Cardiac septum (tissue), 1 donor: Measurements from ENCODE around the gene CELSR1. TPM values are rescaled to one million over a fixed set of nuclear protein-coding genes. Genes with fewer than 3 reads are reported as not detected.
"Not testable (repeated sequence)": the region's sequence is repeated elsewhere in the genome, so short reads cannot be mapped to it uniquely, and the experiment has no call there.

Source experiments
- DNase-seq: peaks from one replicate; pipeline ENCODE4 v3.0.0-alpha.2; 2020; ENCODE audit warnings: low spot score
- intact Hi-C: fragments of 100-400 bp; cut with DNase I; formaldehyde crosslinking; loops from one replicate; pipeline ENCODE4 v1.14.0; 2022
- total RNA-seq: library from RNA; stranded (reverse); fragmentation: NEBNext Ultra II Directional; extraction: Animal tissue kit (Norgen Biotek cat#: 25700); gene quantifications from one replicate; pipeline ENCODE4 v1.2.1, GENCODE V29; 2021
- donor health status: DM: no; HTN: no; CAD: no.

The CELSR1 gene
- total RNA-seq, 1 donor from 2014 or later, result 13.3 TPM

DNA sequence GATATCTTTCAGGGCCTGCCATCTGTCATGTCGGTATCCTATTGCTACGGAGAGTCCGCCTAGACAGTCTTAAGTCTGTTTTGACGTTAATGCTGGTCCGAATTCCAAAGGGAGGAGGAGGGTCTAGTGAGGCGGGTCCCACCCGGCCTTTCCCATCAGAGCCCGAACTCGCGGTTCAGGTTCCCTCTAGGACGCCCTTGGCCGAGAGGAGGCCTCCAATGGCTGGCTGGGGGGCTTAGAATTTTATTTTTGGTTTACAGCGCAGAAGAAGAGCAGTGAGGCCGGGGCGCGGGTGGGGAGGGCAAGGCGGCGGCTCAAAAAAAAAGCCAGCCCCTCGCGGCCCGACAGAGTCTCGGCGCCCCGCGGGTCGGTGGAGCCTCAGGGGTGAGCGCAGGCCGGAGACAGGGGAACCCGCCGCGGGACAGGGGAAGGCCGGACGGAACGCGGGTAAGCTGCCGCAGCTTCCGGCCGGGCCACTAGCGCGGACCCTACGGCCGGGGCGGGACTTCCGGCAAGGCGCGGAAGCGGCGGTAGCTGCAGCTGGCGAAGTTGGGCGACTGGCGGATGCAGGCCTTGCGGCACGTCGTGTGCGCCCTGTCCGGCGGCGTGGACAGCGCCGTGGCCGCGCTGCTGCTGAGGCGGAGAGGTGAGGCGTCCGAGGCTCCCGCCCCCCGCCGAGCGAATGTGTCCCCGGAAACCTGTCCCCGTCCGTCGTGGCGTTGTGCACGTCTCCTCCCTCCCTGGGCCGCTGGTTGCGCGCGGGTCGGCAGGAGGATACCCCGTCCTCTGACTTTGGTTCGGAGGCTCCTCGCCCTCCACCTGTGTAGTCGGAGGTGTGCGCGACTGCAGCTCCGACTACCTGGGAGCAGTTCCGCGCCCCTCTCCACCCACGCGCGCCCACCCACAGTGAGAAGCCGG is 202.0 kb downstream of the CELSR1 start, which contains the start of gene TRMU:
Gene TRMU, plus strand, starts transcription at position 514 of the 918 bp plus-strand sequence. Its CDS starts 51 bp downstream, at position 565.
- intact Hi-C loops, result no loop called here
- DNase-seq, result peak; percentile 94

DNA sequence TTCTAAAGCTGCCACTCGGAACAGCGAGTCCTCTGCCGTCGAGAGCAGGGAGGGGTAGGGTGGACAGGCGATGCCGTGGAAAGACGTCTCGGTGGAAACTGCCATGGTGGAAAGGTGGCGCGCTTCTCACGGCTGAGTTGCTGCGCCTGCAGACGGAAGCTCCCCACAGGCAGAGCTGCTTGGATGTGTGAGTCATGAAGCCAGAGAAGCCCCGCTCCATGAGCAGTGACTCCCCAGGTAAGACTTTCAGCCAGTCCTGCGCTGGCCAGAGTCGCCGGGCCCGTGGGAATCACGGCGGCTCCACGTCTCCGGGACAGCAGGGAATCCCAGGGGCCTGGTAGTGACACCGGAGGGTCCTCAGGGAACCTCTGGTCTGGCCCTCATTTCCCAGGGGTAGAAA is 205.9 kb downstream of the CELSR1 start:
- no peak for DNase-seq
- intact Hi-C loops, result no loop called here

DNA sequence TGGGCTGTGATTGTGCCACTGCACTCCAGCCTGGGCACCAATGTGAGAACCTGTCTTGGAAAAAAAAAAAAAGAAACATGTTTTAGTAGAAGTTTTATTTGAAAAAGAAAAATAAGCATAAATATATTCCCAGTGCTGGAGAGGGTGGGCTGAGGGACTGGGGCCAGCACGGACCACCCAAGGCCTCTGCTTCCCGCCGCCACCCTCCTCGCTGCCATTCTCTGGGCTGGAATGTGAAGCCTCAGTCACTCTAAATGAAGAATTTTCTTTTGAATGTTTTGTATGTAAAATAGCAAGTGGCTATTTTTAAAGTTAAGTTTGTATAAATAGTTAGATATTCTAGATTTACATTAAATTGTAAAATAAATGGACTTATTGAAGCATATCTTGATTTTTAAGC is 207.0 kb downstream of the CELSR1 start:
- DNase-seq, result no peak
- intact Hi-C loops, result no loop called here

DNA sequence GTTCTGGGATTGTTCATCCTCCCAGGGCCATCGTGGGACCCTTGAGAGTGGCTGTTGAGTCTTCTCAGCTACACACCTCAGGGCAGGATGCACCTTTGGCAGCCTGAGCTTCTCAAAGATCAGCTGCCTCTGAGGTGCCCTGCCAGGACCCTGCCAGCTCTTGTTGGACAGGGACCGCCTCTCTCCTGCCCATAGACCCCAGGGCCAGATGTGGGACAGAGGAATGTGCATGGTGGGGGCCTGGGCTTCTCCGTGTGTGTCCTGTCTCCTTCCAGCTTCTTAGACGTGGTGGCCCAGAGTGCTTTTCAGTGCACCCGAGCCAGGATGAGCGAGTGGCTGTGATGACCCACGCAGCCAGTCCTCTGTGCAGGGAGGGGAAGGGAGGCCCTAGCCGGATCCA is 207.8 kb downstream of the CELSR1 start:
- intact Hi-C loops, result no loop called here
- no peak for DNase-seq

DNA sequence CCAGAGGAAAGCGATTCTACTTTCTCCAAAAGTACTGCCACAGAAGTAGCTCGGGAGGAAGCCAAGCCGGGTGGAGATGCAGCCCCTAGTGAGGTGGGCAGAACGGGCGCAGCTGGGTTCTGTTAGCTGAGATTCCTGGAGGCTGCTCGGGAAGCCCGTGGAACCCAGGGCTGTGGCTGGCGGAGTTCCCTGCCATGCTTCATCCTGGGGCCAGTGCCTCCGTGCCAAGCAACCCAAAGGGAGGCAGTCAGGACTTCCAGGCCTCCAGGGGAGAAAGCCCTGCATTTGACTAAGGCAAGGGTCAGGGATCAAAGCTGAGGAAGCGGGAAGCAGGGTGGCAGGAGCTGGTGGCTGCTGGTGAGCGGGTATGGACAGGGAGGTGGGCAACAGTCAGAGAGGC is 208.6 kb downstream of the CELSR1 start:
- intact Hi-C loops, result no loop called here
- no peak for DNase-seq

DNA sequence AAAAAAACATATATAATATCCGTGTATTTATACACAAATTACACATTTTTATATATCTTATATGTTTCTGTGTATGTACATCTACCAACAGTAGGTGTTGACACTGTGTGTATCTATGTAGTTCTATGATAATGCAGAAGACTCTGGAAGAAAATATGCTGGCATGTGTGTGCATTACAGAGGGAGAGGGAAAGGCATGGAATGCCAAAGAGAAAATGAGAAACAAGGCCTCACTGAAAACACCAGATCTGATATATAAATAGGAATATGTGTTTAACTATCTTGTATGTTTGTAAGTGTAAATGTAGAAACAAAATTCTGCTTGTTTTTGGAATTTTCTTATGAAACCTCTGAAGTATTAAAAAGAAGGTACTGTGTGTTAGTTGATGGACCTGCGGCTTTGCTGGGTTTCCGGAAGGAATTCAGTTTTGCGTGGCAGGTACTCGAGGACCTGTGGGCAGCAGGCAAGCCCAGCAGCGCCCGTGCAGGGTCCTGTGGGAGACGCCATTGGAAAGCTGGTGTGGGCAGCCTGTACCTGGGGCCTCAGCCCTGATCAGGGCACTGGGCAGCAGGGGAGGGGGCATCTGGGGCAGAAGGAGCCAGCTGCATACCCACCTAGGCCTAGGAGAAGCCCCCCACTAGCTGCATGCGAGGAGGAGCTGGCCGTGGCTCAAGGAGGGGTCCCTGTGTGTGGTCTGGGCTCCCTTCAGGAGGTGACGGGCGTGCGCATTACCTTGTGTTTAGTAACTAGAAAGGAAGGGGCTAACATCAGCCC is 209.5 kb downstream of the CELSR1 start:
- intact Hi-C loops, result no loop called here
- DNase-seq, result no peak

DNA sequence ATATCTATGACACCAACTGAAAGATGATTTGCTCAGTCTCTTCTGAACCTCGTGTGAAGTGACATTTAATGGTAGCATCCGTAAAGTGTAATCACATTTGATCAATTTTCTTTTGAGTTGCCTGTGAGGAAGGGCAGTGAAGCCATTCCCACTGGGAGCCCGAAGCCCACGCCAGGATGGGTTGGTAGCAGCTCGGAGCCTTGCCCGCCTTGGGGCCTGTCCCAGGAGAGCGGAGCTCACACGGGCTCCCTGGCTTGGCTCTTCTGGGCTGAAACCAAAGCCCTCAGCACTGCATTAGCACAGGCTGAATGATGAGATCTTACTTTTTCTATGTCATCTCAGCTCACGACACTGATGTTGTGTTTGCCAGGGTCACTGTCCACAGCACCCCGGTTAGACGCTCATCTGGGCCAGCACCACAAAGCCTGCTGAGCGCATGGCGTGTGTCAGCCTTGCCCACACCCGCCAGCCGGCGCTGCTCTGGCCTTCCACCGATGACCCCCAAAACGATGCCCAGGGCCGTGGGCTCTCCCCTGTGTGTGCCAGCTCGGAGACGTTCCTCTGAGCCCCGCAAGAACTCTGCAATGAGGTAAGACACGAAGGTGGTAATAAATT is 211.2 kb downstream of the CELSR1 start:
- no peak for DNase-seq
- intact Hi-C loops, result no loop called here

DNA sequence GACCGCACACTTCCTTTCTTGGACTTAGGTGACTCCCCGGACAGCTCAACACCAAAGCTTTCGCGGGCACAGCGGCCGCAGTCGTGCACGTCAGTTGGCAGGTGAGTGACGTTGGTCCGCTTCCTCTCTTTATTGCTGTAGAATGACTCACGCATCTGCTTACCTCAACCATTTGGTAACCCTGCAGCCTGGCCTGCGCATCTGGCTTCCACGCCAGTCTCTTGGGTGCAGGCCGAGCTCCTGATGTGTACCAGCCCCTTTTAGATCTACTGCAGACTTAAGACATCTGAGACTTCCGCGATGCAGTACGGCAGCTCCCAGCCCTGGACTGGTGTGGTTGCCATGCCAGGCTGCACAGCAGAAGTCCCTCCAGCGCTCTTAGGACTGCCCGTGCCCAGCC is 214.3 kb downstream of the CELSR1 start:
- intact Hi-C loops, result no loop called here
- no peak for DNase-seq

DNA sequence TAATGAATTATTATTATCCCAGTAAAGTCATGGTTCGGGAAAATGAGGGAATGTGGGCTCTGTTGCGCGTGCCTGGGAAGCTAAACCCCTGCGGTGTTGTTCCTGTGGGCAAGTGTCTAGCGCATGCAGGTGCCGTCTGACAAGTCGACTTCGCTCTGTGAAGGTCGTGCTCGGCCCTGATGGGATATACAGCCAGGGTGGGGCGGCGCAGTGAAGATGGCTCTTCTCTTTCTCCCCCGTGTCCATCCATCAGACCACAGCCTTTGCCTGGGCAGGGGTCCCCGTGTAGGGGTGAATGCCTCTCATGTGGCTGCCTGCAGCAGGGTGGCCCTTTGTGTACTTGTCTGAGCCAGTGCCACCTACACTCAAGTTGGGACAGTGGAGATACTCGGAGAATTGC is 214.7 kb downstream of the CELSR1 start:
- intact Hi-C loops, result no loop called here
- DNase-seq, result no peak

DNA sequence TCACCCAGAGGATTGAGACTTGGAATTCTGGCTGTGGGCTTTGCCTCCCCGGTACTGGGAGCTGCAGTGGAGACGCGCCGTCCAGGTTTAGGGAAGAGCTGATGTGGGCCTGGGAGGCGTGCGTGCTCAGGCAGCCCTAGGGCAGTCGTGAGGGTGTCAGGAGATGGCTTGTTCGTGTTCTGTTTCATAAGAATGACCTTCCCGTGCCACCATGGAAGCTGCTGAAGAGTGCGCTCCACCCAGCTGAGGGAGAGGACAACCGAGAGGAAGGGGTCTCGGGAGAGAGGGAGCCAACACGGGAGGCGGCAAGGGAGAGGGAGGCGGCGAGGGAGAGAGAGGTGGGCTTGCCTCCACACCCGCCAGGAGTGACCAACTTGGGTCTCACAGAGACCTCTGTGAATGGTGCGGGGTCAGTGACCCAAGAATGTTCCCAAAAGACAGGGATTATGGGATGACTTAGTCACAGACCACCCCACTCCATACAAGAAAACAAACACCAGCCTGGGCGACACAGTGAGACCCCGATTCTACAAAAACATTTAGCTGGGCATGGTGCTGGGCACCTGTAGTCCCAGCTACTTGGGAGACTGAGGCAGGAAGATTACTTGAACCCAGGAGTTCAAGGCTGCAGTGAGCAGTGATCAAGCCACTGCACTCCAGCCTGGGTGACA is 216.6 kb downstream of the CELSR1 start:
- intact Hi-C loops, result no loop called here
- no peak for DNase-seq

DNA sequence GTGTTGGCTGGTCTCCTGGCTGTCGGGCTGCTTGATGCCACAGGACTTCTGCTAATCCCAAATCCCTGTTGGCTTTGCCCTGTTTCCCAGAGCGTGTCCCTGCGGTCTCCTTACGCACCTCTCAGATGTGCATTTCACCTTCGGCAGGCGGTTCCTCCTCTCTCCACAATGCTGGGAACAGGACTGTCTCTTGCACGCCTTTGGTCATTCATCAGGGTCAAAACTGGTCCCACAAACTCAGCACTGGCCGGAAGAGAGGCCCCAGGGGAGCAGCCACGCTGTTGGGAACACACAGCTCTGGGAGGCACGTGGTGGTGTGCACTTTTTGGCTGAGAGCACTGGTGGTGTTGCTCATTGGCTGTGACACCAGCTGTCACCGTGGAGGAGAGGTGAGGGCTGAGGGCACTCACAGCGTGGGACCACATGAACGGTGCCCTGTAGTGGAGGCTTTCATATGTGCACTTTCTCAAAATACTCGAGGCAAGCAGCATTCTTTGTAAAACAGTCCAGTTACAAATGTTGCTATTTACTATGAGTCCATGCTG is 217.2 kb downstream of the CELSR1 start:
- no peak for DNase-seq

DNA sequence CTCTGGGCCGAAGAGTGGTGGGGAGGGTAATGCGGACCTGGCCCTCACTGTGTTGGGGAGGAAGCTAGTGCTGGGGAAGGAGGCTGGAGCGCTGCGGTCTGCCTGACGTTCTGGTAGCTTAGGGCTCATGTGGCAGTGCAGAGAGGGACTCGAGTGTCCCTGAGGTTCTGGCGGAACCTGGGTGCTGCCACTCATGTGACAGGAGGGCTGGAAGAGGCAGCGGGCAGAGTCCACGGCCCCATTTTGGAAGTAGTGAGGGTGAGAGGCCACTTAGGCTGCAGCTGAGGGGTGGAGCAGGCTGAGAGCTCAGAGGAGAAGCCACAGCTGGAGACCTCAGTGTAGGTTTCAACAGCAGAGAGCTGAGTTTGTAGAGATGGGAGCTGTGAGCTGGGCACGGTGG is 218.1 kb downstream of the CELSR1 start:
- intact Hi-C loops, result loop anchor here (5.0 kb wide), 1 partner anchor 332 kb away; no protein-coding TSS in a partner anchor
- DNase-seq, result no peak

More for the DNA sequence above, 217.2 kb downstream of the CELSR1 start:
- intact Hi-C loops, result no loop called here

DNA sequence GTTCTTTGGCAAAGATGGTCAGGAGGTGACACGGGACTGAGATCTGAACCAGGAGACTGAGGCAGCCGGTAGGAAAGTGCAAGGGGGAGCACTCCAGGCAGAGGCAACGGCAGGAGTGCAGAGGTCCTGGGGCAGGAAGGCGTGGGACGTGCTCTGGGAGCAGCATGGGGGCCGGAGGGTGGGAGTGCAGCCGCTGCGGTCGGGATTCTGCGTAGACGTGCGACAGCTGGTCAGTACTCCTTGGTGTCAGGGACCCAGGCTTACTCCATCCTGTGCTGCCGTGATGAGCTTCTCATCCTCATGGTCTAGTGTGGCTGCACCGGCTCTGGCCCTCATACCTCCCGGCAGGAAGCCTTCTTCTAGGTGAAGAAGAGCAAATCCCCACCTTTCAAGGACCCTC is 218.8 kb downstream of the CELSR1 start:
- DNase-seq, result no peak
- intact Hi-C loops, result loop anchor here (5.0 kb wide), 1 partner anchor 331 kb away; no protein-coding TSS in a partner anchor

DNA sequence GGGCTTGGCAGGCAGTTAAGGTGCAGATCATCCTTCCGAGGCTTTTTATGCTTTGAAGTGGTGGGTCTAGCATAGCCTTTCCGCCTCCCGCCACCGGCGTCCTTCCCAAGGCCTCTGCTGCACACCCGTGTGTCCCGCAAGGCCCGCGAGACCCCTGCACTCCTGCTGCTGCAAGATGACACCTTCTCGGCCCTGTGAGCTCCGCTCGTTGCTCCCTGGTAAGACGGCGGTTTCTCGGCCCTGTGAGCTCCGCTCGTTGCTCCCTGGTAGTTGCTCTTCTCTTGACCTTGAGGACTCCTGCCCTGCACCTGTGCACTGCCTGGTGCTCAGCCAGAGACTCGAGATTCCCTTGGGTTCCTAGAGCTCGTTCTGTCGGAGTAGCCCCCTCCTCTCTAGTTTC is 219.8 kb downstream of the CELSR1 start:
- intact Hi-C loops, result loop anchor here (5.0 kb wide), 1 partner anchor 330 kb away; no protein-coding TSS in a partner anchor
- DNase-seq, result no peak

DNA sequence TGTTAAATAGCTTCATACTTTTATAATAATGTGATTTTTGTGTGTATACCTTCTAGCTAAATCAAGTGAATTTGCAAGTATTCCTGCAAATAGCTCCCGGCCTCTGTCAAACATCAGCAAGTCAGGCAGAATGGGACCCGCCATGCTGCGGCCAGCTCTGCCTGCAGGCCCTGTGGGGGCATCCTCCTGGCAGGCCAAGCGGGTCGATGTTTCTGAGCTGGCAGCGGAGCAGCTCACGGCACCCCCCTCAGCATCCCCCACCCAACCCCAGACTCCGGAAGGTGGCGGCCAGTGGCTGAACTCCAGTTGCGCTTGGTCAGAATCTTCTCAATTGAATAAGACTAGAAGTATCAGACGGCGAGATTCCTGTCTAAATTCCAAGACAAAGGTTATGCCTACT is 221.4 kb downstream of the CELSR1 start:
- DNase-seq, result no peak
- intact Hi-C loops, result loop anchor here (5.0 kb wide), 1 partner anchor 329 kb away; no protein-coding TSS in a partner anchor

DNA sequence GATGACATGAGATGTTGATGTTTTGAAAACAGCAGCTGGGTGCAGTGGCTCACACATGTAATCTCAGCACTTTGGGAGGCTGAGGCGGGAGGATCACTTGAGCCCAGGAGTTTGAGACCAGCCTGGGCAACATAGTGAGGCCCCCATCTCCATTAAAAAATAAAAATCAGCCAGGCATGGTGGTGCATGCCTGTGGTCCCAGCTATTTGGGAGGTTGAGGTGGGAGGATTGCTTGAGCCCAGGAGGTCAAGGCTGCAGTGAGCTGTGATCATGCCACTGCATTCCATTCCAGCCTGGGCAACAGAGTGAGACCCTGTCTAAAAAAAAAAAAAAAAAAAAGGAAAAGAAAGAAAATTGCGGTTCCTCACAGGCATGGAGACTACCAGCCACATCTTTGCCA is 224.6 kb downstream of the CELSR1 start:
- intact Hi-C loops, result loop anchor here (5.0 kb wide), 1 partner anchor 316 kb away; no protein-coding TSS in a partner anchor
- DNase-seq, result not testable (repeated sequence)

DNA sequence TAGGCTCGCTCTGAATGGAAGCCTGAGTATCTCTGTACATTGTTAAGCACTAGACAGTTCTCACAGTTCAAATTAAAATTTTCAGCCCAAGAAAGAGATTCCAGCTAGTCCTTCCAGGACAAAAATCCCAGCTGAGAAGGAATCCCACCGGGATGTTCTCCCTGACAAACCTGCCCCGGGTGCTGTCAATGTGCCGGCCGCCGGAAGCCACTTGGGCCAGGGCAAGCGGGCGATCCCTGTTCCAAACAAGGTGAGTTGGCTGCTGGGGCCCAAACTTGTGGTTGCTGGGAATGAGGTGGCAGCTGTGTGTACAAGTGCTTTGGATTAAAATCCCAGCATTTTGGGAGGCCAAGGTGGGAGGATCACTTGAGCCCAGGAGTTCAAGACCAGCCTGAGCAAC is 225.4 kb downstream of the CELSR1 start:
- no peak for DNase-seq
- intact Hi-C loops, result loop anchor here (5.0 kb wide), 1 partner anchor 315 kb away; no protein-coding TSS in a partner anchor
